Measurements from ENCODE around the gene NHEJ1.

GRCh38 chr2:219205981-219206327 lies 45.3 kb upstream of the NHEJ1 start:
- TF ChIP-seq CTCF (conservative IDR thresholded peaks at IDR 0.05 in 1 of 2, IDR thresholded peaks at IDR 0.05 in 1 of 2; ENCODE audit: extremely low read depth in 1 of 2, insufficient read depth in 1 of 2, low read depth in 1 of 2, low read length in 2 of 2) (no peak), EZH2 (IDR thresholded peaks at IDR 0.05; ENCODE audit: borderline replicate concordance, low read length) (no peak)
